C4-2B (cell line): ENCODE measurements around the gene GRIK4.
"Not testable (repeated sequence)": the region's sequence is repeated elsewhere in the genome, so short reads cannot be mapped to it uniquely, and the experiment has no call there.

Experiments used
- H3K27ac ChIP-seq: fragments of 450-650 bp; 2 replicates; pipeline ENCODE4 v1.5.1; 2017
- ZFX ChIP-seq: fragments of 450-650 bp; IDR thresholded peaks from 2 replicates; pipeline ENCODE4 v1.6.1; 2017
- TF ChIP-seq, protein P1 (sequence below): fragments of 450-650 bp; conservative IDR thresholded peaks from 2 replicates; pipeline ENCODE4 v1.5.1; 2017; ENCODE audit warnings: mild to moderate bottlenecking

GRIK4 gene

GRCh38 chr11:121023848-121024751 lies 512.6 kb downstream of the GRIK4 start, which contains the start of gene TBCEL:
Gene TBCEL, plus strand, starts transcription at chr11:121024102. Its CDS starts 21,589 bp downstream, at chr11:121045691.
- peak within 1 kb of the TSS; percentile 90 for H3K27ac ChIP-seq
- TF ChIP-seq, protein P1, sequence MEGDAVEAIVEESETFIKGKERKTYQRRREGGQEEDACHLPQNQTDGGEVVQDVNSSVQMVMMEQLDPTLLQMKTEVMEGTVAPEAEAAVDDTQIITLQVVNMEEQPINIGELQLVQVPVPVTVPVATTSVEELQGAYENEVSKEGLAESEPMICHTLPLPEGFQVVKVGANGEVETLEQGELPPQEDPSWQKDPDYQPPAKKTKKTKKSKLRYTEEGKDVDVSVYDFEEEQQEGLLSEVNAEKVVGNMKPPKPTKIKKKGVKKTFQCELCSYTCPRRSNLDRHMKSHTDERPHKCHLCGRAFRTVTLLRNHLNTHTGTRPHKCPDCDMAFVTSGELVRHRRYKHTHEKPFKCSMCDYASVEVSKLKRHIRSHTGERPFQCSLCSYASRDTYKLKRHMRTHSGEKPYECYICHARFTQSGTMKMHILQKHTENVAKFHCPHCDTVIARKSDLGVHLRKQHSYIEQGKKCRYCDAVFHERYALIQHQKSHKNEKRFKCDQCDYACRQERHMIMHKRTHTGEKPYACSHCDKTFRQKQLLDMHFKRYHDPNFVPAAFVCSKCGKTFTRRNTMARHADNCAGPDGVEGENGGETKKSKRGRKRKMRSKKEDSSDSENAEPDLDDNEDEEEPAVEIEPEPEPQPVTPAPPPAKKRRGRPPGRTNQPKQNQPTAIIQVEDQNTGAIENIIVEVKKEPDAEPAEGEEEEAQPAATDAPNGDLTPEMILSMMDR, result no peak
- TF ChIP-seq ZFX, result peak; percentile 94

- H3K27ac ChIP-seq, result peak overlapping the region; percentile 90
These were observed 513.4 kb downstream of the GRIK4 start for GRCh38 chr11:121024989-121025388.

GRCh38 chr11:121029153-121029552 lies 517.6 kb downstream of the GRIK4 start:
- no peak for TF ChIP-seq ZFX
- TF ChIP-seq, protein P1, result no peak

More at GRCh38 chr11:121024989-121025388, 513.4 kb downstream of the GRIK4 start:
- TF ChIP-seq ZFX, result no peak
- TF ChIP-seq, protein P1, result no peak

GRCh38 chr11:121029813-121030445 lies 518.4 kb downstream of the GRIK4 start:
- TF ChIP-seq, protein P1, result no peak
- no peak for TF ChIP-seq ZFX
- H3K27ac ChIP-seq, result no peak overlapping the region; the same call in 1 of the 2 replicates

More at GRCh38 chr11:121029153-121029552, 517.6 kb downstream of the GRIK4 start:
- no peak overlapping the region for H3K27ac ChIP-seq

- no peak overlapping the region for H3K27ac ChIP-seq
- TF ChIP-seq, protein P1, result no peak
- TF ChIP-seq ZFX, result no peak
These were observed 519.6 kb downstream of the GRIK4 start for GRCh38 chr11:121031167-121031566.

DNA sequence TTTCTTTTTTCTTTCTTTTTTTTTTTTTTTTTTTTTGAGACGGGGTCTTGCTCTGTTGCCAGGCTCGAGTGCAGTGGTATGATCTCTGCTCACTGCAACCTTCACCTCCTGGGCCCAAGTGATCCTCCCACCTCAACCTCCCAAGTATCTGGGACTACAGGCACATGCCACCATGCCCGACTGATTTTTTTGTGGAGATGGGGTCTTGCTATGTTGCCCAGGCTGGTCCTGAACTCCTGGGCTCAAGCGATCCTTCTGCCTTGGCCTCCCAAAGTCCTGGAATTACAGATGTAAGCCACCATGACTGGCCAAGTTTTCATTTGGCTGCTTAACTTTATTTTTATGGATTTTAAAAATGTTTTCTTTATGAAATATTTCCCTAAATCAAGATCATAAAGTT lies 520.1 kb downstream of the GRIK4 start:
- H3K27ac ChIP-seq, result not testable (repeated sequence)

- TF ChIP-seq ZFX, result no peak
- TF ChIP-seq, protein P1, result peak; percentile 17
- no peak overlapping the region for H3K27ac ChIP-seq
These were observed 521.0 kb downstream of the GRIK4 start for GRCh38 chr11:121032546-121032945.
